Smooth muscle cell (in vitro differentiated cells): Measurements from ENCODE around the gene BBX. TPM values are rescaled to one million over a fixed set of nuclear protein-coding genes. Genes with fewer than 3 reads are reported as not detected.
A peak's percentile ranks its signal among the peaks of the same experiment; 100 is the strongest.

Experiments
- DNase-seq: peaks from one replicate; lab custom pipeline; 2025; ENCODE audit not compliant: unreplicated experiment; lab: John Stamatoyannopoulos, UW
- H2AFZ ChIP-seq: fragments of 200-600 bp; sonication (generic); 2 replicates; pipeline ENCODE4 v1.6.0; 2016; ENCODE audit warnings: antibody characterized with exemption, low read depth, mild to moderate bottlenecking
- H3F3A ChIP-seq: fragments of 200-600 bp; sonication (generic); 2 replicates; pipeline ENCODE4 v1.6.0; 2017; ENCODE audit warnings: antibody characterized with exemption, low read depth
- H3K27ac ChIP-seq: fragments of 200-600 bp; sonication (generic); 2 replicates; pipeline ENCODE4 v1.5.1; 2016; ENCODE audit warnings: low read depth, mild to moderate bottlenecking
- H3K27me3 ChIP-seq: fragments of 200-600 bp; sonication (generic); 2 replicates; pipeline ENCODE4 v1.6.1; 2016; ENCODE audit warnings: low read depth, mild to moderate bottlenecking
- H3K36me3 ChIP-seq: fragments of 200-600 bp; sonication (generic); 2 replicates; pipeline ENCODE4 v1.5.1; 2016; ENCODE audit warnings: low read depth
- H3K4me1 ChIP-seq: fragments of 200-600 bp; sonication (generic); 2 replicates; pipeline ENCODE4 v1.5.1; 2016; ENCODE audit warnings: low read depth
- H3K4me2 ChIP-seq: fragments of 200-600 bp; sonication (generic); 2 replicates; pipeline ENCODE4 v1.6.0; 2016; ENCODE audit warnings: mild to moderate bottlenecking
- H3K4me3 ChIP-seq: fragments of 200-600 bp; sonication (generic); 2 replicates; pipeline ENCODE4 v1.5.1; 2016; ENCODE audit warnings: mild to moderate bottlenecking
- H3K79me2 ChIP-seq: fragments of 200-600 bp; sonication (generic); 2 replicates; pipeline ENCODE4 v1.6.0; 2016; ENCODE audit warnings: low read depth, mild to moderate bottlenecking
- H3K9ac ChIP-seq: fragments of 200-600 bp; sonication (generic); 2 replicates; pipeline ENCODE4 v1.6.0; 2016; ENCODE audit warnings: low read depth
- H3K9me3 ChIP-seq: fragments of 200-600 bp; sonication (generic); replicated peaks from 2 replicates; pipeline ENCODE4 v1.5.1; 2016; ENCODE audit warnings: low read depth
- H4K20me1 ChIP-seq: fragments of 200-600 bp; sonication (generic); 2 replicates; pipeline ENCODE4 v1.6.0; 2016; ENCODE audit warnings: low read depth
- WGBS: methylation state at CpG from one replicate; pipeline ENCODE4 v1.1.7; 2016; ENCODE audit warnings: low lambda C conversion rate; 5-methylcytosine and 5-hydroxymethylcytosine counted together
- polyA plus RNA-seq: library from polyadenylated mRNA; unstranded; fragments of >200 nt; fragmentation: Nextera tagmentation; extraction: Ambion mirVana; gene quantifications from 2 replicates; pipeline ENCODE4 v1.2.1, GENCODE V29; 2016
- total RNA-seq: library from RNA; depleted of rRNA; stranded (reverse); fragments of >200 nt; gene quantifications from 2 replicates; pipeline ENCODE4 v1.2.3, GENCODE V29; 2014
- TF ChIP-seq, protein P1 (sequence below): fragments of 200-600 bp; sonication (generic); IDR thresholded peaks from 2 replicates; pipeline ENCODE4 v1.5.1; 2017; ENCODE audit warnings: borderline replicate concordance, mild to moderate bottlenecking, antibody characterized with exemption; ENCODE audit not compliant: insufficient read depth, poor library complexity, severe bottlenecking

Gene BBX
- total and polyA plus RNA-seq, 2 experiments from 2014 or later: 58.9 to 66.4 TPM

DNA sequence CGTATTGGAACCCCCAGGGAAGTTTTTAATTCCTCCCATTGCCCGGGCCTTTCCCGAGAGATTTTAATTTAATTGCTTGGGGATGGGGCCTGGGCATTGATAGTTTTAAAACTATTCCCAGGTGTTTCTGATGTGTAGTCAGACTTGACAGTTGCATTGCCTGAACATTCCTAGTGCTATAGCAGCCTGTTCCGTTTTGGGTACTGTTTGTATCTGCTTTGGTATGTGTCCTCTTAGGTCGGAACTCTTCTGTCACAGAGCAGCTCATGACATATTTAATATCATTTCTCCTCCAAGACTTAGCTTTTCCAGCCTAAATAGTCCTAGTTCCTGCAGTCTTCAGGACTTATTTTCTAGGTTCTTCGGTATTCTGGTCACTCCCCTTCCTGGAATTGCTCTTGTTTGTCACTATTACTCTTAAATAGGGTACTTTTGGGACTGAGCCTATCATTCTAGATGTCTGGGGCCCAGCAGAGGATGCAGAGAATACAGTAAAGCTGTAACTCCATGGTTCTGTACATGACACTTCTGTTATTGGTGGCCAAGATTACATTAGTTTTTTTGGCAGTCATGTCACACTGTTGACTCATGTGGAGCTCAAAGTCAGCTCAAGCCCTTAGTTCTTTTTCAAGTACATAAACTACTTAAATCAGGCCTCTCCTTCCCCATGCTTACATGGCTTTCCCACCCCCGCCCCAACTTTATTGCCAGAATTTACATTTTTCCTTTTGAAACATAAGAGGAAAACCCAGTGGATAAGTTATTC lies 81.5 kb downstream of the BBX start:
- Histone ChIP-seq H3K4me2 (peak overlapping the region; percentile 31), H3K9ac (no peak overlapping the region), H3K4me3 (no peak overlapping the region), H3F3A (no peaks in the 10 kb centered on the region), H3K36me3 (no peaks in the 10 kb centered on the region), H2AFZ (no peak overlapping the region), H3K4me1 (peaks cover 18% of the 10 kb centered on the region), H4K20me1 (peaks cover 37% of the 10 kb centered on the region), H3K79me2 (peaks cover 53% of the 10 kb centered on the region), H3K27ac (peak overlapping the region; percentile 19), H3K27me3 (no peaks in the 10 kb centered on the region), H3K9me3 (no peaks in the 10 kb centered on the region)
- DNase-seq: no peak
- WGBS: 95% methylated on average over 7 of the region's 7 CpGs
- TF ChIP-seq, protein P1, sequence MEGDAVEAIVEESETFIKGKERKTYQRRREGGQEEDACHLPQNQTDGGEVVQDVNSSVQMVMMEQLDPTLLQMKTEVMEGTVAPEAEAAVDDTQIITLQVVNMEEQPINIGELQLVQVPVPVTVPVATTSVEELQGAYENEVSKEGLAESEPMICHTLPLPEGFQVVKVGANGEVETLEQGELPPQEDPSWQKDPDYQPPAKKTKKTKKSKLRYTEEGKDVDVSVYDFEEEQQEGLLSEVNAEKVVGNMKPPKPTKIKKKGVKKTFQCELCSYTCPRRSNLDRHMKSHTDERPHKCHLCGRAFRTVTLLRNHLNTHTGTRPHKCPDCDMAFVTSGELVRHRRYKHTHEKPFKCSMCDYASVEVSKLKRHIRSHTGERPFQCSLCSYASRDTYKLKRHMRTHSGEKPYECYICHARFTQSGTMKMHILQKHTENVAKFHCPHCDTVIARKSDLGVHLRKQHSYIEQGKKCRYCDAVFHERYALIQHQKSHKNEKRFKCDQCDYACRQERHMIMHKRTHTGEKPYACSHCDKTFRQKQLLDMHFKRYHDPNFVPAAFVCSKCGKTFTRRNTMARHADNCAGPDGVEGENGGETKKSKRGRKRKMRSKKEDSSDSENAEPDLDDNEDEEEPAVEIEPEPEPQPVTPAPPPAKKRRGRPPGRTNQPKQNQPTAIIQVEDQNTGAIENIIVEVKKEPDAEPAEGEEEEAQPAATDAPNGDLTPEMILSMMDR: no peak

DNA sequence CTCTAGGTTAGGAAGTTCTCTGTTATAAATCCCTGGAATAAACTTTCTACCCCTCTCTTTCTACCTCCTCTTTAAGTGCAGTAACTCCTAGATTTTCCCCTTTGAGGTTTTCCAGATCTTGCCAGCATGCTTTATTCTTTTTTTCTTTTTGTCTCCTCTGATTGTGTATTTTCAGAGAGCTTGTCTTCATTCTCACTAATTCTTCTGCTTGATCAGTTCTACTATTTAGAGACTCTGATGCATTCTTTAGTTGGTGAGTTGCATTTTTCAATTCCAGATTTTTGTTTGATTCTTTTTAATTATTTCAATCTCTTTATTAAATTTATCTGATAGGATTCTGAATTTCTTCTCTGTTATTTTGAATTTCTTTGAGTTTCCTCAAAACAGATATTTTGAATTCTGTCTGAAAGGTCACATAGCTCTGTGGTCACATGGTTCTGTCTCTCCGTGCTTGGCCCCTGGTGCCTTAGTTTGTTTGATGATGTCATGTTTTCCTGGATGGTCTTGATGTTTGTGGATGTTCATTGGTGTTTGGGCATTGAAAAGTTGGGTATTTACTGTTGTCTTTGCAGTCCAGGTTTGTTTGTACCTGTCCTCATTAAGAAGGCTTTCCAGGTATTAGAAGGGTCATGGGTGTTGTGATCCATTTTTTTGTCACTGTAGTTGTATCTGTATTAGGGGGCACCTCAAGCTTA lies 89.2 kb downstream of the BBX start:
- no peak for DNase-seq
- Histone ChIP-seq H3K4me3 (no peak overlapping the region), H3K79me2 (peaks cover 58% of the 10 kb centered on the region), H3K27ac (no peak overlapping the region), H4K20me1 (peaks cover 80% of the 10 kb centered on the region), H3K36me3 (no peaks in the 10 kb centered on the region), H3K27me3 (no peaks in the 10 kb centered on the region), H3K4me2 (no peak overlapping the region), H3K4me1 (peaks cover 11% of the 10 kb centered on the region), H3K9me3 (no peaks in the 10 kb centered on the region), H2AFZ (no peak overlapping the region), H3F3A (no peaks in the 10 kb centered on the region), H3K9ac (no peak overlapping the region)
- WGBS: 73% methylated on average over 1 of the region's 1 CpG
- TF ChIP-seq, protein P1: no peak

DNA sequence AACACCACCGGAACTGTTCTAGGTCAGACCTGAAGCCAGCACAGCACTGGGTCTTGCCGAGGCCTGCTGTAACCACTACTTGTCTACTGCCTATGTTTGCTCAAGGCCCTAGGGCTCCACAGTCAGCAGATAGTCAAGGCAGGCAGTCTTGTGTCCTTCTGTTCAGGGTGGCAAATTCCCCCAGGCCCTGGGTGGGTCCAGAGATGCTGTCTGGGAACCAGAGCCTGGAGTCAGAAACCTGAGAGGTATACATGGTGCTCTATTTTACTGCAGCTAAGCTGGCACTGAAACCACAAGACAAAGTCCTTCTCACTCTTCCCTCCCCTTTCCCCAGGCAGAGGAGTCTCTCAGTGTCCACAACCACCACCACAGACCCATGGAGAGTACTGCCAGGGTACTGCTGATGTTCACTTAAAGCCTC lies 89.9 kb downstream of the BBX start:
- TF ChIP-seq, protein P1: no peak
- no peaks in the 10 kb centered on the region for H3K36me3 ChIP-seq
- no peak overlapping the region for H2AFZ ChIP-seq
- H4K20me1 ChIP-seq: peaks cover 88% of the 10 kb centered on the region
- H3K4me1 ChIP-seq: peaks cover 11% of the 10 kb centered on the region
- H3K27ac ChIP-seq: no peak overlapping the region
- 86% methylated on average over 2 of the region's 2 CpGs for WGBS
- H3K79me2 ChIP-seq: peaks cover 59% of the 10 kb centered on the region
- no peak for DNase-seq
- no peaks in the 10 kb centered on the region for H3K27me3 ChIP-seq
- H3K4me2 ChIP-seq: no peak overlapping the region
- H3K9me3 ChIP-seq: no peaks in the 10 kb centered on the region
- H3F3A ChIP-seq: no peaks in the 10 kb centered on the region
- no peak overlapping the region for H3K4me3 ChIP-seq
- H3K9ac ChIP-seq: no peak overlapping the region
